Fibroblast of skin of back (primary cell): Measurements from ENCODE around the gene ZNF318. TPM values are rescaled to one million over a fixed set of nuclear protein-coding genes. Genes with fewer than 3 reads are reported as not detected.
"Not testable (repeated sequence)": the region's sequence is repeated elsewhere in the genome, so short reads cannot be mapped to it uniquely, and the experiment has no call there.

Experiments used
- DNase-seq: peaks from one replicate; pipeline ENCODE4 v3.0.0-alpha.2; 2013
- polyA plus RNA-seq, 2 experiments: library from polyadenylated mRNA; unstranded; fragments of 120-200 nt; gene quantifications; one replicate each; pipeline ENCODE4 v1.2.1, GENCODE V29; 2013; ENCODE audit not compliant: insufficient read length in 2 of 2

The ZNF318 gene, protein sequence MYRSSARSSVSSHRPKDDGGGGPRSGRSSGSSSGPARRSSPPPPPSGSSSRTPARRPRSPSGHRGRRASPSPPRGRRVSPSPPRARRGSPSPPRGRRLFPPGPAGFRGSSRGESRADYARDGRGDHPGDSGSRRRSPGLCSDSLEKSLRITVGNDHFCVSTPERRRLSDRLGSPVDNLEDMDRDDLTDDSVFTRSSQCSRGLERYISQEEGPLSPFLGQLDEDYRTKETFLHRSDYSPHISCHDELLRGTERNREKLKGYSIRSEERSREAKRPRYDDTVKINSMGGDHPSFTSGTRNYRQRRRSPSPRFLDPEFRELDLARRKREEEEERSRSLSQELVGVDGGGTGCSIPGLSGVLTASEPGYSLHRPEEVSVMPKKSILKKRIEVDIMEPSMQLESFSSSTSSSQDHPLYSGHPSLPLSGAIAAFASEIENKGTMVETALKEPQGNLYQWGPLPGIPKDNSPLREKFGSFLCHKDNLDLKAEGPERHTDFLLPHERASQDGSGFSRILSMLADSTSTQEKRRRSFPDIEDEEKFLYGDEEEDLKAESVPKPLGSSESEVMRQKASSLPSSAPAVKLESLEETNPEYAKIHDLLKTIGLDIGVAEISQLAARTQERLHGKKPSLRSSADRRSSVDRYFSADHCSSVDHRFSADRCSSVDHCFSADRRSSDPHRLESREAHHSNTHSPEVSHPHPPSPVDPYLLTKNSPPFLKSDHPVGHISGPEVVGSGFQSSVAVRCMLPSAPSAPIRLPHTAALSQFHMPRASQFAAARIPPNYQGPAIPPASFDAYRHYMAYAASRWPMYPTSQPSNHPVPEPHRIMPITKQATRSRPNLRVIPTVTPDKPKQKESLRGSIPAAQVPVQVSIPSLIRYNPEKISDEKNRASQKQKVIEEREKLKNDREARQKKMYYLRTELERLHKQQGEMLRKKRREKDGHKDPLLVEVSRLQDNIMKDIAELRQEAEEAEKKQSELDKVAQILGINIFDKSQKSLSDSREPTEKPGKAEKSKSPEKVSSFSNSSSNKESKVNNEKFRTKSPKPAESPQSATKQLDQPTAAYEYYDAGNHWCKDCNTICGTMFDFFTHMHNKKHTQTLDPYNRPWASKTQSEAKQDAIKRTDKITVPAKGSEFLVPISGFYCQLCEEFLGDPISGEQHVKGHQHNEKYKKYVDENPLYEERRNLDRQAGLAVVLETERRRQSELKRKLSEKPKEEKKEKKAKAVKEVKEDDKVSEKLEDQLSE (N-terminal part only)
- 10.4 TPM for polyA plus RNA-seq (2013, experiment 1 of 2; ENCODE audit: insufficient read length)
- 11.6 TPM for polyA plus RNA-seq (2013, experiment 2 of 2; ENCODE audit: insufficient read length)

DNA sequence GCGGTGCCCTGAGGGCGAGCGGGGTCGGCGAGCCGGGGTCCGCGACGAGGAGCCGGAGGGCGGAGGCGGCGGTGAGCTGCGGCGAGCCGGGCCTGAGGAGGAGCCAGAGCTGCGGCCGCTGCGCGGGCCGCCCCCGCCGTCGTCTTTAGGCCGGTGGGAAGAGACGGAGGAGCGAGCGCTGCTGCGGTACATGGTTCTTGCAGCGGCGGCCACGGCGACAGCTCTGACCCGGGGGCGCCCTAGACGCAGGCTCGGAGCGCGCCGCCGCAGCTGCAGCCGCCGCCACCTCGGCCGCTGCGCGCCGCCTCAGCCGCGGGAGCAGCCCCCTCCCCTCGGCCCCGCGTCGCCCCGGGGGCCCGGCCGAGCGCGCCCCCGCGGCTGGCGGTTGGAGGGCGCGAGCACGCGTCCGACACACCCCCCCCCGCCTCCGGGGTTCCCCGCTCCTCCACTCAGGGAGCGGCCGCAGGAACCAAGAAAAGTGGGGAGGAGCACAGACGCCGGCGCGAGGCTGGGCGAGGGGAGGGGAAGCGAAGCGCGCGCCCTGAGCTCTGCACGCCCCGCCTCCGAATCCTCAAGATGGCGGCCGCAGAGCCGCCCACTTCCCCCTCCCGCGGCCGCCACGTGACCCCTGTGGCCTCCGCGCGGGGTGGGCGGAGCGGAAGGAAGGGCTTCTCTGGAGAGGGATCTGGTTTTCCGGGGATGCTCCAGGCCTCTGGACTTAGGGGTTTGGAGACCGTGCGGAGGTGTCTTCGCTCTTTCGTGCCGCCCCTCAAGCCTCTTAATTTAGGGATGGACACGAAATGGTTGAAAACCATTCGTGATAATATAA is at the start of gene ZNF318:
ZNF318 (minus strand) TSS at position 474 of the 829 bp plus-strand sequence; CDS start at position 192, 282 bp downstream.
- DNase-seq, result peak; percentile 98

DNA sequence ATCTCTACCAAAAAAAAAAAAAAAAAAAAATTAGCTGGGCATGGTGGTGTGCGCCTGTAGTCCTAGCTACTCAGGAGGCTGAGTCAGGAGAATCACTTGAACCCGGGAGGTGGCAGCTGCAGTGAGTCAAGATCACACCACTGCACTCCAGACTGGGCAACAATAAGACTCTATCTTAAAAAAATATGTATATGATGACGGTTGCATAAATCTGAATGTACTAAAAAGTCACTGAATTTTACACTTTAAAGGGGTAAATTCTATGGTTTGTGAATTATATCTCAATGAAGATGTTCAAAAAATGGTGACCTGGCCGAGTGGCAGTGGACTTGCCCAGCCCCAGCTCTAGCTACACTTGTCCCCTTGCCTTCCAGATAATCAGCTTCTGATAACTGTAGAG is 47.5 kb upstream of the ZNF318 start:
- DNase-seq, result no peak

GRCh38 chr6:43415275-43415674 is 45.8 kb upstream of the ZNF318 start:
- not testable (repeated sequence) for DNase-seq

DNA sequence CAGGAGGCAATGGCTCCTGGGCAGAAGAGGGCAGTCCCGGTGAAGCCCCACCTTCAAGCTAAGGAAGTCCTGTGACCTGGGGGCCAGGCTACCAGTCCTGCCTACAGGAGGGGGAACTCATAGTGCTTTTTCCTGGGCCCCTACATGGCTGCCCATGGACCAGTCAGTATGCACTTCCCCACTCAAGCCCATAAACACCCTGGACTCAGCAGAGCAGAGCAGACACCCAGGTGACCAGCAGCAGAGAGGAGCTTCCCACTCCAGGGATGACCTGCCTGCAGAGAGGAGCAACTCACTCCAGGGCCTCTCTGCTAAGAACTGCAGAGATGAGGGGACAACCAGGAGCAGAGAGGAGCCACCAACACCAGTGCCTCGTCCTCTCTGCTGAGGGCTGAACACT is 43.6 kb upstream of the ZNF318 start:
- no peak for DNase-seq

DNA sequence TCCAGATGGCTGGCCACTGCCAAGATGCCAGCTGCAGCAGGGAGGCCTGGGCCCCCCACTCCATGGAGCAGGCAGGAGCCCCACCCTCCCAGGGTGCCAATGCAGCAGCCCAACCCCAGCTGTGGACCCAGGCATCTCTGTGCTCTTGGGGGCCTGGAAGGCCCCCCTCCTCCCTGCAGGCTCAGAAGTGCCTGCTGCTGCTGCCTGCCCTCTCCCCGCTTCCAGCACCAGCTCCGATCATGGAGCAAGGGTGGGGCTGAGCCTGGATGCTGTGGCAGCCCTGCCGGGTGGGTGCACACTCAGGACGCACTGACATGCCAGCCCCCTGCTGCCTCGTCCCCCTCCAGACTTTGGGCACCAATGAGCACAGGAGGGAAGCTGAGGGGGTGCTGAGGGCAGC is 43.1 kb upstream of the ZNF318 start:
- no peak for DNase-seq

- DNase-seq, result not testable (repeated sequence)
These were observed 41.3 kb upstream of the ZNF318 start for GRCh38 chr6:43410776-43411175.

- DNase-seq, result no peak
These were observed 38.8 kb upstream of the ZNF318 start for GRCh38 chr6:43408259-43408658.

GRCh38 chr6:43407296-43407695 is 37.8 kb upstream of the ZNF318 start:
- no peak for DNase-seq

DNA sequence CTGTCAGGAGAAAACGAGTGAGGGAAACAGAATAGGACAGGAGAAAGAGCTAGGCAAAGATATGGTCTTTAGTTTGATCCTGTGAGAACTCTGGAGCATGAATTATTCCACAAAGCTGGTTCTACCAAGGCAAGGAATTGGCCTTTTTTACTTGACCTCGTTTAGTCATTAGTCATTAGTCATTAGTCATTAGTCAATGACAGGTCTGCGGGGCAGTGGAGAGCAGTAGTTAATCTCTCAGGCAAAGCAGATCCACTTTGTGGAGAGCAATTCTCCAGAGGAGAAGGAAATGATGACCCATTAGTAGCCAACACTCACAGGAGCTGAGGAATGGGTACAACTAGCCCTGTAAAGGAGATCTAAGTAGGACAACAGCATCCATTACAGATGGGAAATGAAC is 35.9 kb upstream of the ZNF318 start:
- DNase-seq, result no peak

GRCh38 chr6:43402820-43403219 is 33.4 kb upstream of the ZNF318 start:
- DNase-seq, result no peak

GRCh38 chr6:43401730-43402129 is 32.3 kb upstream of the ZNF318 start:
- no peak for DNase-seq

GRCh38 chr6:43399932-43400487 is 30.6 kb upstream of the ZNF318 start:
- DNase-seq, result no peak

- DNase-seq, result no peak
These were observed 27.1 kb upstream of the ZNF318 start for GRCh38 chr6:43396408-43397149.

GRCh38 chr6:43395776-43396175 is 26.3 kb upstream of the ZNF318 start:
- no peak for DNase-seq

- DNase-seq, result no peak
These were observed 25.5 kb upstream of the ZNF318 start for GRCh38 chr6:43394982-43395381.

GRCh38 chr6:43393602-43394001 is 24.2 kb upstream of the ZNF318 start:
- no peak for DNase-seq

DNA sequence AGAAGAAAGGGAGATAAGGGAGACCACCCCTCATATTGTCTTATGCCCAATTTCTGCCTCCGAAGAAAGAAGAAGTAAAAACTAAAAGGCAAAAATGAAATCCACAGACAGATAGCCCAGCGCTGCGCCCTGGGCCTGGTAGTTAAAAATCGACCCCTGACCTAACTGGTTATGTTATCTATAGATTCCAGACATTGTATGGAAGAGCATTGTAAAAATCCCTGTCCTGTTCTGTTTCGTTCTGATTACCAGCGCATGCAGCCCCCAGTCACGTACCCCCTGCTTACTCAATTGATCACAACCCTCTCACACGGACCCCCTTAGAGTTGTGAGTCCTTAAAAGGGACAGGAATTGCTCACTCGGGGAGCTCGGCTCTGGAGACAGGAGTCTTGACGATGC is 23.7 kb upstream of the ZNF318 start:
- DNase-seq, result not testable (repeated sequence)

GRCh38 chr6:43391440-43392031 is 22.1 kb upstream of the ZNF318 start:
- DNase-seq, result no peak

GRCh38 chr6:43390753-43391439 is 21.4 kb upstream of the ZNF318 start:
- not testable (repeated sequence) for DNase-seq
